GM12873 (cell line): ENCODE results near the gene SYTL4.

ENCODE experiments used
- TF ChIP-seq, protein P1 (sequence below): IDR thresholded peaks from 2 replicates; pipeline ENCODE4 v1.5.1; 2012; ENCODE audit warnings: low read depth, mild to moderate bottlenecking, moderate library complexity, low read length, control low read depth; ENCODE audit not compliant: insufficient read depth; ENCODE audit errors: missing control alignments

The SYTL4 gene

DNA sequence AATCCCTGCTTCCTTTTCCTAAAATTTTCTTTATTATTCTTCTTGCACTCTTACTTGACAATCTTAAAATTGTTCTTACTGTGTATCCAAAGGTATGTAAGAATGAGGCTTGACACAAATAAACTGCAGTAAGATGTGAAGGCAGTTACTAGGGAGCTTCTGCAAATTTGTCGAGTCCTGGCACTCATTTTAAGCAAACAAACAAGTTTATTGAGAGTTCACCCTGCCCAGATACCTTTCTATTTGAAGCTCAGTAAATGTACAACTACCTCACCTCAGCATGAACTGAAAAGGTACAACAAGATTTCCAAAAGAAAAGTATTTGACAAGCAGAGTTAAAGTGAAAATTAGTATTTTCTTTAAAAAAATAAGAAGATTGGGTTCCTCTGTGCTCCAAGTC is 13.3 kb upstream of the SYTL4 start:
- TF ChIP-seq, protein P1, sequence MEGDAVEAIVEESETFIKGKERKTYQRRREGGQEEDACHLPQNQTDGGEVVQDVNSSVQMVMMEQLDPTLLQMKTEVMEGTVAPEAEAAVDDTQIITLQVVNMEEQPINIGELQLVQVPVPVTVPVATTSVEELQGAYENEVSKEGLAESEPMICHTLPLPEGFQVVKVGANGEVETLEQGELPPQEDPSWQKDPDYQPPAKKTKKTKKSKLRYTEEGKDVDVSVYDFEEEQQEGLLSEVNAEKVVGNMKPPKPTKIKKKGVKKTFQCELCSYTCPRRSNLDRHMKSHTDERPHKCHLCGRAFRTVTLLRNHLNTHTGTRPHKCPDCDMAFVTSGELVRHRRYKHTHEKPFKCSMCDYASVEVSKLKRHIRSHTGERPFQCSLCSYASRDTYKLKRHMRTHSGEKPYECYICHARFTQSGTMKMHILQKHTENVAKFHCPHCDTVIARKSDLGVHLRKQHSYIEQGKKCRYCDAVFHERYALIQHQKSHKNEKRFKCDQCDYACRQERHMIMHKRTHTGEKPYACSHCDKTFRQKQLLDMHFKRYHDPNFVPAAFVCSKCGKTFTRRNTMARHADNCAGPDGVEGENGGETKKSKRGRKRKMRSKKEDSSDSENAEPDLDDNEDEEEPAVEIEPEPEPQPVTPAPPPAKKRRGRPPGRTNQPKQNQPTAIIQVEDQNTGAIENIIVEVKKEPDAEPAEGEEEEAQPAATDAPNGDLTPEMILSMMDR = no peak

GRCh38 chrX:100743009-100743607 is 11.2 kb upstream of the SYTL4 start:
- TF ChIP-seq, protein P1 = no peak

DNA sequence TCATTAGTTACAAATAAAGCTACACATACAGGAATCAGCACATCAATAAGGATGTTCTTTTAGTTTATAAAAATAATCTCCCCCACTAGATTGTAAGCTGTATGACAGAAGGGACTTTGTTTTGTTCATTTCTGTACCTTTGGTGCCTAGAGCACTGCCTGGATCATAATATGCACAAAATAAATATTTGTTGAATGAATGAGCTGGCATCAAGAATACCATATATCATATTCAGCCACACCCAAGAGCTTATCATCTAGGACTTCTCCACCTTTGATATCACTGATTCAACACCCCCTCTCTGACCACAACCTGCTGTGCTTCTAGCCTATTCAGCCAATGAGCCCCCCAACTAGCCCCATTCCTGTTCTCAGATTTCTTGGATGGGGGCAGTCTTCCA is 10.6 kb downstream of the SYTL4 start:
- TF ChIP-seq, protein P1 = no peak

GRCh38 chrX:100720301-100720700 is 11.6 kb downstream of the SYTL4 start:
- TF ChIP-seq, protein P1 = no peak

DNA sequence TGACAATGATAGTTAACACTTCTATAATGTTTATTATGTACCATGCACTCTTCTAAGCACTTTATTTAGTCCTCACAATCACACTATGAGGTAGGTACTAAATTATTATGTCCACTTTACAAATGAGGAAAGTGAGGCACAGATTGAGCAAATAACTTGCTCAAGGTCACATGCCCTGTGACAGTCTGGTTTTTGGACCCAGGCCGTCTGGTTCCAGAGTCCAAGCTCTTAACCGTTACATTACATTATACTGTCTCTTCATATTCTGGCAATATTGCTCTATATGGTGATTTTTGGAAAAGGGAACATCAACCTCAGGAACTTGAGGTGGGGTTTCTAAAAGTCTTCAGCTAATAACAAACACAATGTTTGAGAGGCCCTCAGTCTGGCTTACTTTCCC is 12.8 kb downstream of the SYTL4 start:
- TF ChIP-seq, protein P1 = no peak

DNA sequence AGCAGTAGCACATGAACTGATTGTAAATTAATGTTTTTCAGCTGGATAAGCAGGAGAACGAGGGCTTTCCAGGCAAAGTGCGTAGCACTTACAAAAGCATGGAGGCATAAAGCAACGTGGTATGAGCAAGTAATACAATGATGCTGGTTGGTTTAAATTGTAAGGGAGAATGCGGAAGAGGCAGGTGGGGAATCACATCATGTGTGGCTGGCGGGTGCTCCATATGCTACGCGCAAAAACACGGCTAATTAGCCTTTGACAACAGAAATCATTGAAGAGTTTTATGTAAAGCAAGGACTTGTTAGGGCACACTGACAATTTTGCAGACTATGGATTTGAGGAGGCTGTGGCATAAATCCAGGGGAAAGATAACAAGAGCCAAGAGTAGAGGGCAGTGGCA is 14.6 kb downstream of the SYTL4 start:
- TF ChIP-seq, protein P1 = no peak

- TF ChIP-seq, protein P1 = no peak
These were observed 21.1 kb downstream of the SYTL4 start for GRCh38 chrX:100710816-100711215.

DNA sequence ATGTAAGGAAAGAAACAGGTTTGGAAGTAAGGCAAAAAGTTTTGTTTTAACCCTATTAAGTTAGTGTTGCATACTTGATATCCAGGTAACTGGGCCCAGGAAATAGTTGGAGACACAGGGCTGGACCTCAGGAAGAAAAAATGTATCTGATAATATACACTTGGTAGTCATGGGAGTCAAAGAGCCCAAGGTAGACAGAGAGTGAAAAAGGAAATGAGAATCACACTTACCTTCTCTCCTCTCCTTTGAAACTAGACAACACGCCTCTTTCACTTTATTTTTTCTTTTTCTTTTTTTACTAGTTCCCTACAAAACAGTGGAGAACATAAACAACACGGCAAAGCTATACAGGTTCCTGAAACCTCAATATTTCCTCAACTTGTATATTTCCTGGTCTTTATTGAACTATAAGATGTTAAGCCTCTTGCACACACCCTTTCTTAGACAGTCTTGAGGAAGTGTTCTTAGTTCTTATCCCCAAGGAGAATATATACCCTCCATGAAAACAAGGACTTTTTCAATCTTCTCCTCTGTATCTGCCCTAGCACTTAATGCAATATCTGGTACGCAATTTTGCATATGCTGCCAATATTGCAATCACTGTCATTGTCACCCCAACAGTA is 27.2 kb downstream of the SYTL4 start:
- TF ChIP-seq, protein P1 = no peak
